Dendritic cell treated with granulocyte-macrophage colony-stimulating factor and Interleukin-4, amounts not matched to agents 40 ng/mL and 50 ng/mL, for 4 days (primary cell): ENCODE results near the gene GLB1L.
A peak's percentile ranks its signal among the peaks of the same experiment; 100 is the strongest.
"Not testable (repeated sequence)": the region's sequence is repeated elsewhere in the genome, so short reads cannot be mapped to it uniquely, and the experiment has no call there.

ENCODE experiments used
- H3K27ac Mint-ChIP-seq: one replicate; pipeline ENCODE4 v1.8.0; 2022; ENCODE audit warnings: mild to moderate bottlenecking, mixed read lengths
- H3K27me3 Mint-ChIP-seq: one replicate; pipeline ENCODE4 v1.8.0; 2022; ENCODE audit warnings: mild to moderate bottlenecking, mixed read lengths
- H3K36me3 Mint-ChIP-seq: one replicate; pipeline ENCODE4 v1.8.0; 2022; ENCODE audit warnings: low read depth, mixed read lengths
- H3K4me1 Mint-ChIP-seq: one replicate; pipeline ENCODE4 v1.8.0; 2022; ENCODE audit warnings: low read depth, mixed read lengths
- H3K4me3 Mint-ChIP-seq: one replicate; pipeline ENCODE4 v1.8.0; 2022; ENCODE audit warnings: mild to moderate bottlenecking, moderate library complexity, mixed read lengths
- H3K9me3 Mint-ChIP-seq: one replicate; pipeline ENCODE4 v1.8.0; 2022; ENCODE audit warnings: mixed read lengths
- intact Hi-C: fragments of 100-400 bp; cut with micrococcal nuclease; formaldehyde crosslinking; loops from one replicate; pipeline ENCODE4 v1.15.0; 2022

The GLB1L gene

GRCh38 chr2:219273937-219274336, 28.7 kb upstream of the GLB1L start:
- Mint-ChIP-seq H3K9me3 (no peaks in the 10 kb centered on the region), H3K4me1 (peaks cover 17% of the 10 kb centered on the region), H3K36me3 (no peaks in the 10 kb centered on the region), H3K27ac (no peak overlapping the region), H3K27me3 (peaks cover 21% of the 10 kb centered on the region), H3K4me3 (no peak overlapping the region)
- intact Hi-C loops = no loop called here

- Mint-ChIP-seq H3K4me3 (no peak overlapping the region), H3K36me3 (no peaks in the 10 kb centered on the region), H3K4me1 (peaks cover 7% of the 10 kb centered on the region), H3K27ac (no peak overlapping the region), H3K9me3 (no peaks in the 10 kb centered on the region), H3K27me3 (peaks cover 21% of the 10 kb centered on the region)
- intact Hi-C loops = no loop called here
These were observed 27.8 kb upstream of the GLB1L start for GRCh38 chr2:219272995-219273394.

GRCh38 chr2:219272356-219272755, 27.1 kb upstream of the GLB1L start:
- Mint-ChIP-seq H3K36me3 (no peaks in the 10 kb centered on the region), H3K9me3 (no peaks in the 10 kb centered on the region), H3K4me3 (no peak overlapping the region), H3K4me1 (peaks cover under 1% of the 10 kb centered on the region), H3K27ac (no peak overlapping the region), H3K27me3 (peaks cover 19% of the 10 kb centered on the region)
- intact Hi-C loops = no loop called here

- H3K27me3 Mint-ChIP-seq = peaks cover 17% of the 10 kb centered on the region
- no peak overlapping the region for H3K4me3 Mint-ChIP-seq
- intact Hi-C loops = no loop called here
- H3K36me3 Mint-ChIP-seq = no peaks in the 10 kb centered on the region
- H3K4me1 Mint-ChIP-seq = no peaks in the 10 kb centered on the region
- H3K27ac Mint-ChIP-seq = no peak overlapping the region
- no peaks in the 10 kb centered on the region for H3K9me3 Mint-ChIP-seq
These were observed 25.8 kb upstream of the GLB1L start for GRCh38 chr2:219271021-219271420.

GRCh38 chr2:219270055-219270372, 24.8 kb upstream of the GLB1L start:
- Mint-ChIP-seq H3K9me3 (no peaks in the 10 kb centered on the region), H3K4me1 (no peaks in the 10 kb centered on the region), H3K27ac (no peak overlapping the region), H3K27me3 (peaks cover 17% of the 10 kb centered on the region), H3K36me3 (no peaks in the 10 kb centered on the region), H3K4me3 (no peak overlapping the region)
- intact Hi-C loops = no loop called here

GRCh38 chr2:219269362-219270054, 24.3 kb upstream of the GLB1L start:
- Mint-ChIP-seq H3K36me3 (no peaks in the 10 kb centered on the region), H3K4me1 (no peaks in the 10 kb centered on the region), H3K9me3 (no peaks in the 10 kb centered on the region), H3K27ac (no peak overlapping the region), H3K27me3 (peaks cover 18% of the 10 kb centered on the region), H3K4me3 (no peak overlapping the region)
- intact Hi-C loops = no loop called here

- H3K4me3 Mint-ChIP-seq = no peak overlapping the region
- intact Hi-C loops = no loop called here
- no peaks in the 10 kb centered on the region for H3K36me3 Mint-ChIP-seq
- no peak overlapping the region for H3K27ac Mint-ChIP-seq
- H3K27me3 Mint-ChIP-seq = peaks cover 18% of the 10 kb centered on the region
- H3K9me3 Mint-ChIP-seq = no peaks in the 10 kb centered on the region
- no peaks in the 10 kb centered on the region for H3K4me1 Mint-ChIP-seq
These were observed 23.1 kb upstream of the GLB1L start for GRCh38 chr2:219268294-219268693.

GRCh38 chr2:219266886-219267285, 21.6 kb upstream of the GLB1L start:
- intact Hi-C loops = no loop called here
- peaks cover 9% of the 10 kb centered on the region for H3K27me3 Mint-ChIP-seq
- H3K9me3 Mint-ChIP-seq = no peaks in the 10 kb centered on the region
- no peaks in the 10 kb centered on the region for H3K36me3 Mint-ChIP-seq
- H3K4me3 Mint-ChIP-seq = no peak overlapping the region
- H3K27ac Mint-ChIP-seq = no peak overlapping the region
- H3K4me1 Mint-ChIP-seq = no peaks in the 10 kb centered on the region

- intact Hi-C loops = no loop called here
- Mint-ChIP-seq H3K9me3 (no peaks in the 10 kb centered on the region), H3K4me3 (no peak overlapping the region), H3K27ac (no peak overlapping the region), H3K27me3 (peaks cover 9% of the 10 kb centered on the region), H3K36me3 (no peaks in the 10 kb centered on the region), H3K4me1 (no peaks in the 10 kb centered on the region)
These were observed 21.0 kb upstream of the GLB1L start for GRCh38 chr2:219266232-219266631.

GRCh38 chr2:219261024-219261855, 16.0 kb upstream of the GLB1L start:
- peaks cover 20% of the 10 kb centered on the region for H3K27me3 Mint-ChIP-seq
- no peak overlapping the region for H3K27ac Mint-ChIP-seq
- H3K36me3 Mint-ChIP-seq = no peaks in the 10 kb centered on the region
- H3K4me1 Mint-ChIP-seq = no peaks in the 10 kb centered on the region
- no peaks in the 10 kb centered on the region for H3K9me3 Mint-ChIP-seq
- no peak overlapping the region for H3K4me3 Mint-ChIP-seq
- intact Hi-C loops = no loop called here

- H3K4me1 Mint-ChIP-seq, H3K36me3 Mint-ChIP-seq, H3K9me3 Mint-ChIP-seq, H3K4me3 Mint-ChIP-seq, H3K27ac Mint-ChIP-seq, intact Hi-C loops: not testable (repeated sequence)
- peaks cover 19% of the 10 kb centered on the region for H3K27me3 Mint-ChIP-seq
These were observed 13.7 kb upstream of the GLB1L start for GRCh38 chr2:219258942-219259341.

GRCh38 chr2:219254590-219255201, 9.5 kb upstream of the GLB1L start:
- peaks cover 46% of the 10 kb centered on the region for H3K4me1 Mint-ChIP-seq

GRCh38 chr2:219253753-219254589, 8.7 kb upstream of the GLB1L start, which contains the start of gene TUBA4A:
Gene TUBA4A, minus strand, starts transcription at chr2:219253918. Its CDS starts 60 bp downstream, at chr2:219253858.
- intact Hi-C loops = loop anchor here (5.0 kb wide), 1 partner anchor 37 kb away; the partner anchor contains the start of gene ABCB6
- H3K27me3 Mint-ChIP-seq = peaks cover 2% of the 10 kb centered on the region

More at GRCh38 chr2:219254590-219255201, 9.5 kb upstream of the GLB1L start:
- Mint-ChIP-seq H3K36me3 (peaks cover 26% of the 10 kb centered on the region), H3K4me3 (peak overlapping the region; percentile 86), H3K9me3 (no peaks in the 10 kb centered on the region), H3K27ac (peak overlapping the region; percentile 47), H3K27me3 (peaks cover 5% of the 10 kb centered on the region)
- intact Hi-C loops = loop anchor here (5.0 kb wide), 1 partner anchor 37 kb away; the partner anchor contains the start of gene ABCB6

More at GRCh38 chr2:219253753-219254589, 8.7 kb upstream of the GLB1L start, which contains the start of gene TUBA4A:
- Mint-ChIP-seq H3K27ac (peak within 1 kb of the TSS; percentile 47), H3K4me1 (peaks cover 53% of the 10 kb centered on the region), H3K9me3 (no peaks in the 10 kb centered on the region), H3K36me3 (peaks cover 34% of the 10 kb centered on the region), H3K4me3 (peak within 1 kb of the TSS; percentile 86)
